ENCODE data around the gene PRSS27. TPM values are rescaled to one million over a fixed set of nuclear protein-coding genes. Genes with fewer than 3 reads are reported as not detected.

PRSS27 gene
- total RNA-seq, 2 donors from 2014 or later: 4.4 to 8.7 TPM

DNA sequence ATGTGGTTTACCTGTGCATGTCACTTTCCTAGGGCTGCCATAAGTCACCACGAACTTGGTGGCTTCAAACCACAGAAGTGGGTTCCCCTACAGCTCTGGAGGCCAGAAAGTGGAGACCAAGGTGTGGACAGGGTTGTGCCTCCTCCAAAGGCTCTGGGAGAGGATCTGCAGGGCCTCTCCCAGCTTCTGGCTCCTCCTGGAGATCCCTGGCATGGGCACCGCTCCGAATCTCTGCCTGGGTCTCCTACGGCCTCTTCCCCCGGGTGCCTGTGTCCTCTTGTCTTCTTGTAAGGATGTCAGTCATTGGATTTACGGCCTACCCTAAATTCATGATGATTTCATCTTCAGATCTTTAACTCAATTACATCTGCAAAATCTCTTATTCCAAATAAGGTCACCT, 29.9 kb upstream of the PRSS27 start:
- peaks cover 16 to 24% of the 10 kb centered on the region in 2 donors for H3K4me1 ChIP-seq (ENCODE audit: control insufficient read depth in 1 of 2, low read depth in 2 of 2)
- no peaks in the 10 kb centered on the region for H3K27me3 ChIP-seq (replicated peaks; ENCODE audit: insufficient read depth)
- ATAC-seq (ENCODE audit: insufficient number of reproducible peaks, low FRiP score, low read depth): no peak
- DNase-seq (ENCODE audit: low spot score): no peak
- no peaks in the 10 kb centered on the region for H3K9me3 ChIP-seq
- no peaks in the 10 kb centered on the region for H3K36me3 ChIP-seq
- TF ChIP-seq, protein P1, sequence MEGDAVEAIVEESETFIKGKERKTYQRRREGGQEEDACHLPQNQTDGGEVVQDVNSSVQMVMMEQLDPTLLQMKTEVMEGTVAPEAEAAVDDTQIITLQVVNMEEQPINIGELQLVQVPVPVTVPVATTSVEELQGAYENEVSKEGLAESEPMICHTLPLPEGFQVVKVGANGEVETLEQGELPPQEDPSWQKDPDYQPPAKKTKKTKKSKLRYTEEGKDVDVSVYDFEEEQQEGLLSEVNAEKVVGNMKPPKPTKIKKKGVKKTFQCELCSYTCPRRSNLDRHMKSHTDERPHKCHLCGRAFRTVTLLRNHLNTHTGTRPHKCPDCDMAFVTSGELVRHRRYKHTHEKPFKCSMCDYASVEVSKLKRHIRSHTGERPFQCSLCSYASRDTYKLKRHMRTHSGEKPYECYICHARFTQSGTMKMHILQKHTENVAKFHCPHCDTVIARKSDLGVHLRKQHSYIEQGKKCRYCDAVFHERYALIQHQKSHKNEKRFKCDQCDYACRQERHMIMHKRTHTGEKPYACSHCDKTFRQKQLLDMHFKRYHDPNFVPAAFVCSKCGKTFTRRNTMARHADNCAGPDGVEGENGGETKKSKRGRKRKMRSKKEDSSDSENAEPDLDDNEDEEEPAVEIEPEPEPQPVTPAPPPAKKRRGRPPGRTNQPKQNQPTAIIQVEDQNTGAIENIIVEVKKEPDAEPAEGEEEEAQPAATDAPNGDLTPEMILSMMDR (IDR thresholded peaks at IDR 0.05): no peak
- H3K27ac ChIP-seq: no peak overlapping the region
- H3K4me3 ChIP-seq: no peak overlapping the region

DNA sequence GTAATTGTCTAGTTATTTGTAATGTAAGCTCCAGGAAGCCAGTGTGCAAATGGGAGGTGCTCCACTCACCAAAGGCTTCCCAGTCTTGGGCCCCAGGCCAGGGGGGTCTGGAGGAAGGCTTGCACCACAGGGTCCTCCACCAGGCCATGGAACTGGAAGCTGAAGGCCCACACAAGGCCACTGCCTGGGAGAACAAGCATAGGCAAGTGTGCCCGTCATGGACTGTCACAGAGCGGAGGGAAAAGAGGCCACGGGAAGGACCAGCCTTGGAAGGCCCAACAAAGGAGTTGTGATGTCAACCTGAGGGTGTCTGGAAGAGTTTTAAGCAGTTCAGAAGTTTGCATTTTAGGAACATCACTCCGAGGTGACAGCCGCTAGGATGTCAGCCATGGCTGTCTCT, 29.5 kb upstream of the PRSS27 start:
- no peak overlapping the region for H3K27ac ChIP-seq
- ATAC-seq (ENCODE audit: insufficient number of reproducible peaks, low FRiP score, low read depth) (no peak), DNase-seq (ENCODE audit: low spot score) (no peak)
- H3K9me3 ChIP-seq: no peaks in the 10 kb centered on the region
- H3K4me1 ChIP-seq (ENCODE audit: control insufficient read depth in 1 of 2, low read depth in 2 of 2): peaks cover 14 to 19% of the 10 kb centered on the region in 2 donors
- no peaks in the 10 kb centered on the region for H3K27me3 ChIP-seq (replicated peaks; ENCODE audit: insufficient read depth)
- H3K36me3 ChIP-seq: no peaks in the 10 kb centered on the region
- TF ChIP-seq, protein P1 (IDR thresholded peaks at IDR 0.05): no peak
- H3K4me3 ChIP-seq: no peak overlapping the region

DNA sequence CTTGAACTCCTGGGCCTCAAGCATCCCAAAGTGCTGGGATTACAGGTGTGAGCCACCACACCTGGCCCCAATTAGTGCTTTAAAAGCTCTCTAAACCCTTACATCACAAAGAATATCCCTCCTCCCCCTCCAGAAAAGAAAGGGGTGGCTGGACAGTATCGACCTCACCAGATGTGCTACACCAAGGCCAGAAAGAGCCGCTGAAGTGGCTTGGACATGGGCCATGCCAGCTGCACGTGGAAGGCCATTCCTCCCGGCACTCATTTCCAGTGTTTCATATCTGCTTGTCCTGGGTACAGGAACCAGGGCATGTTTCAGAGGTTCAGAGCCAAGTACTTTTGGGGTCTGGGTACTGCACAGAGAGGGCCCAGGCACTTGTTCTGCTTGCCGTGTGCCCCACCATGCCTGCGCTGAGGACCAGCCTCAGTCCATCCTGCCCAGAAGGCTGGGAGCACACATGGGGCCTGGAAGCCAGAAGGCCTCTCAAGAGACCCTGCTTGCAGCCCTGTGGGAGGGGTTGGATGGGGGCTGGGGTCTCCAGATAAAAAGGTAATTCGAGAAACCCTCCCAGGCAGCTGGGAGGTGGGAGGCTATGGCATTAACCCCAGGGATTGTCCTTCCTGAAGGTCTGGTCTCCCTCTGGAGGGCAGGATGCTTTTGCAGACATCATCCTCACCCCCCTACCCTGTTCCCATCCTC, 28.9 kb upstream of the PRSS27 start:
- Histone ChIP-seq H3K9me3 (no peaks in the 10 kb centered on the region), H3K27me3 (replicated peaks; ENCODE audit: insufficient read depth) (no peaks in the 10 kb centered on the region), H3K4me3 (no peak overlapping the region), H3K4me1 (ENCODE audit: control insufficient read depth in 1 of 2, low read depth in 2 of 2) (peaks cover 8 to 13% of the 10 kb centered on the region in 2 donors), H3K27ac (no peak overlapping the region), H3K36me3 (no peaks in the 10 kb centered on the region)
- DNase-seq (ENCODE audit: low spot score): no peak
- TF ChIP-seq, protein P1 (IDR thresholded peaks at IDR 0.05): no peak
- no peak for ATAC-seq (ENCODE audit: insufficient number of reproducible peaks, low FRiP score, low read depth)

DNA sequence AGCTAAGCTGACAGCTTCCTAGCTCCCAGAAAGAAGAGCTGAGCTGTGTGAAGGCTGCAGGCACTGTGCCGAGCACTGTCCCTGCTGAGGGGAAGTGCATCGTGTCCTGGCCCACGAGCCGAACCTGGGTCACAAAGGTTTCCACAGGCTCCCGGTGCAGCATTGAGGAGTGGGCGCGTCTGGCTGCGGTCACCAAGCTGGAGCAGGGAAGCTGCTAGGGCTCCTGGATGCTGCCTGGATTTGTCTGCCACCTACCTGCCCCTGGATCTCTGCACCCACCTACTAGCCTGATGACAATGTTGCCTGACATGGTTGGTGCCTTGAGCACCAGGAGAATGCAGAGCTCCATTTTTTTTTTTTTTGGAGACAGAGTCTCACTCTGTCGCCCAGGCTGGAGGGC, 25.9 kb upstream of the PRSS27 start:
- TF ChIP-seq, protein P1 (IDR thresholded peaks at IDR 0.05): no peak
- Histone ChIP-seq H3K9me3 (no peaks in the 10 kb centered on the region), H3K27ac (no peak overlapping the region), H3K36me3 (no peaks in the 10 kb centered on the region), H3K27me3 (replicated peaks; ENCODE audit: insufficient read depth) (no peaks in the 10 kb centered on the region), H3K4me3 (no peak overlapping the region), H3K4me1 (ENCODE audit: control insufficient read depth in 1 of 2, low read depth in 2 of 2) (no peaks in the 10 kb centered on the region)
- ATAC-seq (ENCODE audit: insufficient number of reproducible peaks, low FRiP score, low read depth) (no peak), DNase-seq (ENCODE audit: low spot score) (no peak)

DNA sequence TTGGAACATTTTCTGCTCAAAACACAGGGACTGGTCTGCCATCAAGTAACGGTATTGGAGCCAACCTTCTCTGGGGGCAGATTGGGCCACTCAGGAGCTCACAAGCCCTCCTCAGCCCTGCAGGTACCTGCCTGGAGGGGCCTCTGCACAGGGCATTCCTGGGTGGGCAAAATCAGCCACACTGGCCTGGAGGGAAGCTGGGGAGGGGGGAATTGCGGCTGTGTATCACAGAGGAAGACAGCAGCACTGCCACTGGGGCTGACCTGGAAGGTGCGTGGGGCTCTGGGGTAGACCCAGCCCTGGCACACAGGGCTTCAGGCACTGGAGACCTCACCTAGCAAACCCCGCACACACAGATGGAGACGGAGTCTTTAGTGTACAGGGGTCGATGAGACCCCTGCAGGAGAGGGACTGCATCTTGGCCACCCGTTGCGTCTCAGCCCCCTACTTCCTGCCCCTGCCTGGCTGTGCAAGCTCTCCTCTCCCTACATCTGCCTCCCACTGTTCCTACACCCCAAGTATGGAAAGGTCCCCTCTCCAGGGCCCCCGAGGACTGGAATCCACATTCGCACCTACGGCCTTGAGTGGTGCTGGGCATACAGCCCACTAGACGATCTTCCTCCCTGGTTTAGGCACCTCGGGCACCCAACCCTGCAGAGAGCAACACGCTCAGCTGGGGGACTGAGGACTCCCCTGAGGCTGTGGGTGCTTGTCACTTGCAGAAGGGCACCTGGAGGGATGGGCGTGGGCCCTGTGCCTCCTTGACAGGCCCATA, 25.3 kb upstream of the PRSS27 start:
- no peak for ATAC-seq (ENCODE audit: insufficient number of reproducible peaks, low FRiP score, low read depth)
- H3K4me3 ChIP-seq: no peak overlapping the region
- H3K4me1 ChIP-seq (ENCODE audit: control insufficient read depth in 1 of 2, low read depth in 2 of 2): no peaks in the 10 kb centered on the region
- no peak overlapping the region for H3K27ac ChIP-seq
- TF ChIP-seq, protein P1 (IDR thresholded peaks at IDR 0.05): no peak
- no peaks in the 10 kb centered on the region for H3K27me3 ChIP-seq (replicated peaks; ENCODE audit: insufficient read depth)
- no peak for DNase-seq (ENCODE audit: low spot score)
- H3K9me3 ChIP-seq: no peaks in the 10 kb centered on the region
- no peaks in the 10 kb centered on the region for H3K36me3 ChIP-seq
